ENCODE results near the gene ARHGAP26. TPM values are rescaled to one million over a fixed set of nuclear protein-coding genes. Genes with fewer than 3 reads are reported as not detected.

Gene ARHGAP26
- polyA plus RNA-seq, 1 donor from 2014 or later, result 0.83 TPM

DNA sequence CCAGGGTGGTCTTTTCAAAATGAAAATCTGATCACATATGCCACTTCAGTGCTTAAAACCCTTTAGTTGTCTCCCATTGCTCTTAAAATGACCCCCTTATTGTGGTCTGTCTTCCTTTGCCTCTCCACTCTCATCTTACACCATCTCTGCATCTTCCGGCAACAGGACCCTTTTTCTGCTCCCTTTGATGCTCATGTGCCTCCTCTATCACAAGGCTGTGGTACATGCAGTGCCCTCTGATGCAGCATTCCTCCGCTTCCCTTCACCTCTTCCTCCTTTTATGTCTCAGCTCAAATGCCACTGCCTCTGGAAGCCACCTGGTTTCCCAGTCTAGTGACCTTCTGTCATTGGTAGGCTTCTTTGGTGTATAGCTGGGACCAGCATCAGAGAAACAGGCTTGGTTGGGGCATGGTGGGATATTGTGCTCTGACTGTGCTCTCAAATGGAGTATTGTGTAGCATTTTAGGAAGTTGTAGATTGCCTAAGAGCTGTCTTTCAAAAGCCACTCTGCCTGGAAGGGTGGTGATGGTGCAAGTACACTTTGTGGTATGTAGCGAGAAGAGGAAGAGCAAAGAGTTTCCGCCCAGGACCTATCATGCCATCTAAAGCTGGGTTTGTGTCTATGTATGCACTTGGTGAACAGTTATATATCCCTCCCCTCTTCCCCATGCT is 28.1 kb downstream of the ARHGAP26 start:
- no peaks in the 10 kb centered on the region for H3K79me2 ChIP-seq (replicated peaks; ENCODE audit: insufficient read depth, low read length)
- H3K27me3 ChIP-seq (ENCODE audit: insufficient read depth, low read depth, low read length), result no peaks in the 10 kb centered on the region
- no peaks in the 10 kb centered on the region for H4K20me1 ChIP-seq (ENCODE audit: insufficient read depth)
- TF ChIP-seq RAD21 (conservative IDR thresholded peaks at IDR 0.05) (no peak), EZH2 (IDR thresholded peaks at IDR 0.05; ENCODE audit: borderline replicate concordance, insufficient read depth, low read length, poor library complexity, severe bottlenecking) (no peak), EP300 (conservative IDR thresholded peaks at IDR 0.05; ENCODE audit: poor library complexity, severe bottlenecking) (no peak), SMC3 (conservative IDR thresholded peaks at IDR 0.05; ENCODE audit: poor library complexity) (no peak), POLR2AphosphoS5 (IDR thresholded peaks at IDR 0.05) (no peak), TAF1 (IDR thresholded peaks at IDR 0.05; ENCODE audit: low read depth) (no peak)
- TF ChIP-seq, protein P1, sequence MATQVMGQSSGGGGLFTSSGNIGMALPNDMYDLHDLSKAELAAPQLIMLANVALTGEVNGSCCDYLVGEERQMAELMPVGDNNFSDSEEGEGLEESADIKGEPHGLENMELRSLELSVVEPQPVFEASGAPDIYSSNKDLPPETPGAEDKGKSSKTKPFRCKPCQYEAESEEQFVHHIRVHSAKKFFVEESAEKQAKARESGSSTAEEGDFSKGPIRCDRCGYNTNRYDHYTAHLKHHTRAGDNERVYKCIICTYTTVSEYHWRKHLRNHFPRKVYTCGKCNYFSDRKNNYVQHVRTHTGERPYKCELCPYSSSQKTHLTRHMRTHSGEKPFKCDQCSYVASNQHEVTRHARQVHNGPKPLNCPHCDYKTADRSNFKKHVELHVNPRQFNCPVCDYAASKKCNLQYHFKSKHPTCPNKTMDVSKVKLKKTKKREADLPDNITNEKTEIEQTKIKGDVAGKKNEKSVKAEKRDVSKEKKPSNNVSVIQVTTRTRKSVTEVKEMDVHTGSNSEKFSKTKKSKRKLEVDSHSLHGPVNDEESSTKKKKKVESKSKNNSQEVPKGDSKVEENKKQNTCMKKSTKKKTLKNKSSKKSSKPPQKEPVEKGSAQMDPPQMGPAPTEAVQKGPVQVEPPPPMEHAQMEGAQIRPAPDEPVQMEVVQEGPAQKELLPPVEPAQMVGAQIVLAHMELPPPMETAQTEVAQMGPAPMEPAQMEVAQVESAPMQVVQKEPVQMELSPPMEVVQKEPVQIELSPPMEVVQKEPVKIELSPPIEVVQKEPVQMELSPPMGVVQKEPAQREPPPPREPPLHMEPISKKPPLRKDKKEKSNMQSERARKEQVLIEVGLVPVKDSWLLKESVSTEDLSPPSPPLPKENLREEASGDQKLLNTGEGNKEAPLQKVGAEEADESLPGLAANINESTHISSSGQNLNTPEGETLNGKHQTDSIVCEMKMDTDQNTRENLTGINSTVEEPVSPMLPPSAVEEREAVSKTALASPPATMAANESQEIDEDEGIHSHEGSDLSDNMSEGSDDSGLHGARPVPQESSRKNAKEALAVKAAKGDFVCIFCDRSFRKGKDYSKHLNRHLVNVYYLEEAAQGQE (IDR thresholded peaks at IDR 0.05; ENCODE audit: borderline replicate concordance), result no peak
- TF ChIP-seq, protein P2, sequence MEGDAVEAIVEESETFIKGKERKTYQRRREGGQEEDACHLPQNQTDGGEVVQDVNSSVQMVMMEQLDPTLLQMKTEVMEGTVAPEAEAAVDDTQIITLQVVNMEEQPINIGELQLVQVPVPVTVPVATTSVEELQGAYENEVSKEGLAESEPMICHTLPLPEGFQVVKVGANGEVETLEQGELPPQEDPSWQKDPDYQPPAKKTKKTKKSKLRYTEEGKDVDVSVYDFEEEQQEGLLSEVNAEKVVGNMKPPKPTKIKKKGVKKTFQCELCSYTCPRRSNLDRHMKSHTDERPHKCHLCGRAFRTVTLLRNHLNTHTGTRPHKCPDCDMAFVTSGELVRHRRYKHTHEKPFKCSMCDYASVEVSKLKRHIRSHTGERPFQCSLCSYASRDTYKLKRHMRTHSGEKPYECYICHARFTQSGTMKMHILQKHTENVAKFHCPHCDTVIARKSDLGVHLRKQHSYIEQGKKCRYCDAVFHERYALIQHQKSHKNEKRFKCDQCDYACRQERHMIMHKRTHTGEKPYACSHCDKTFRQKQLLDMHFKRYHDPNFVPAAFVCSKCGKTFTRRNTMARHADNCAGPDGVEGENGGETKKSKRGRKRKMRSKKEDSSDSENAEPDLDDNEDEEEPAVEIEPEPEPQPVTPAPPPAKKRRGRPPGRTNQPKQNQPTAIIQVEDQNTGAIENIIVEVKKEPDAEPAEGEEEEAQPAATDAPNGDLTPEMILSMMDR (IDR thresholded peaks at IDR 0.05; ENCODE audit: poor library complexity, severe bottlenecking), result no peak
- H3F3A ChIP-seq (ENCODE audit: insufficient read depth, low read length, poor library complexity, severe bottlenecking), result no peaks in the 10 kb centered on the region
- H3K9me3 ChIP-seq (ENCODE audit: low read length), result no peaks in the 10 kb centered on the region
- no peak overlapping the region for H3K4me3 ChIP-seq (ENCODE audit: low read length)
- H3K9ac ChIP-seq (ENCODE audit: low read length), result no peak overlapping the region
- H3K27ac ChIP-seq (ENCODE audit: low read length), result no peak overlapping the region
- H3K4me2 ChIP-seq (ENCODE audit: low read length), result no peak overlapping the region
- no peaks in the 10 kb centered on the region for H3K36me3 ChIP-seq (ENCODE audit: insufficient read depth, low read length)
- H2AFZ ChIP-seq (ENCODE audit: low read depth, low read length), result no peak overlapping the region
- H3K9me2 ChIP-seq (ENCODE audit: insufficient read depth, low read length), result no peaks in the 10 kb centered on the region

DNA sequence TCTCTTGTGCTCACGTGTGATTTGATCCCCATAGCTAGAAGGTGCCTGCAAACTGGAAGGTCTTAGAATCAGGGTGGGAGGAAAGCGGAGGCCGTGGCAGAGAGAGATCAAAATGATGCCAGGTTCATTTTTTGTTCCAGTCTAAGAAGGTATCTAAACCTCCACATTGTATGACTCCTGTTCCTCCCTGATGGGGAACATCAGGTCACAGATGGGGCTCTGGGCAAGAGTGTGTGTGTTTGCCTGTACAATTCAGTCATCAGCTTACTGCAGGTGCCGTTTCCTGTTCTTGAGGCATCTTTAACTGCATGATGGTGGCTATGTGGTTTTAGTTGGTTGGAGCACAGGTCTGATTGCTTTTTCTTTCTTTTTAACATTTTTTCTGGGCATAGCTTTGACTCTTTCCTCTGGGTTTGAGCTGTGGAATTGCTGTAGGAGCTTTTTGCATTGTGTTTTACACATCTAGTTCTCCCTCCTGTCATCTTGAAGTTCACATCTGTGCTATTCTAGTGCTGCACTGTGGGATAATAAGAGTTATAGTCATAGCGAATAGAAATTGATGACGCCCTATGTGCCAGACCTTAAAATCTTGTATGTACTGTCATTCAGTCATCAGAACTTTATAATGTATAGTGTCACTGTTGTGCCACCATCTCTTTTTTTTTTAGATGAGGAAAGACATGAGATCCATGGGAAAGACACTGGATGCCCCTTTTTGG is 30.8 kb downstream of the ARHGAP26 start:
- no peaks in the 10 kb centered on the region for H3K9me2 ChIP-seq (ENCODE audit: insufficient read depth, low read length)
- H3K4me3 ChIP-seq (ENCODE audit: low read length), result no peak overlapping the region
- H3K36me3 ChIP-seq (ENCODE audit: insufficient read depth, low read length), result no peaks in the 10 kb centered on the region
- no peak overlapping the region for H3K9ac ChIP-seq (ENCODE audit: low read length)
- no peak overlapping the region for H2AFZ ChIP-seq (ENCODE audit: low read depth, low read length)
- no peaks in the 10 kb centered on the region for H4K20me1 ChIP-seq (ENCODE audit: insufficient read depth)
- no peak overlapping the region for H3K4me2 ChIP-seq (ENCODE audit: low read length)
- no peaks in the 10 kb centered on the region for H3K79me2 ChIP-seq (replicated peaks; ENCODE audit: insufficient read depth, low read length)
- no peaks in the 10 kb centered on the region for H3F3A ChIP-seq (ENCODE audit: insufficient read depth, low read length, poor library complexity, severe bottlenecking)
- H3K9me3 ChIP-seq (ENCODE audit: low read length), result no peaks in the 10 kb centered on the region
- TF ChIP-seq SMC3 (conservative IDR thresholded peaks at IDR 0.05; ENCODE audit: poor library complexity) (no peak), POLR2AphosphoS5 (IDR thresholded peaks at IDR 0.05) (no peak), RAD21 (conservative IDR thresholded peaks at IDR 0.05) (no peak)
- TF ChIP-seq, protein P2 (IDR thresholded peaks at IDR 0.05; ENCODE audit: poor library complexity, severe bottlenecking), result no peak
- no peaks in the 10 kb centered on the region for H3K27me3 ChIP-seq (ENCODE audit: insufficient read depth, low read depth, low read length)
- no peak overlapping the region for H3K27ac ChIP-seq (ENCODE audit: low read length)
